Suppressor macrophage treated with lipopolysaccharide for 1 hour (primary cell): Measurements from ENCODE around the gene LSAMP.

Experiments used
- DNase-seq, 3 donors: peaks; one replicate each; pipeline ENCODE4 v3.0.0-alpha.2; 2020 to 2022

The LSAMP gene

GRCh38 chr3:115999001-115999585 is 446.2 kb downstream of the LSAMP start:
- no peak for DNase-seq

DNA sequence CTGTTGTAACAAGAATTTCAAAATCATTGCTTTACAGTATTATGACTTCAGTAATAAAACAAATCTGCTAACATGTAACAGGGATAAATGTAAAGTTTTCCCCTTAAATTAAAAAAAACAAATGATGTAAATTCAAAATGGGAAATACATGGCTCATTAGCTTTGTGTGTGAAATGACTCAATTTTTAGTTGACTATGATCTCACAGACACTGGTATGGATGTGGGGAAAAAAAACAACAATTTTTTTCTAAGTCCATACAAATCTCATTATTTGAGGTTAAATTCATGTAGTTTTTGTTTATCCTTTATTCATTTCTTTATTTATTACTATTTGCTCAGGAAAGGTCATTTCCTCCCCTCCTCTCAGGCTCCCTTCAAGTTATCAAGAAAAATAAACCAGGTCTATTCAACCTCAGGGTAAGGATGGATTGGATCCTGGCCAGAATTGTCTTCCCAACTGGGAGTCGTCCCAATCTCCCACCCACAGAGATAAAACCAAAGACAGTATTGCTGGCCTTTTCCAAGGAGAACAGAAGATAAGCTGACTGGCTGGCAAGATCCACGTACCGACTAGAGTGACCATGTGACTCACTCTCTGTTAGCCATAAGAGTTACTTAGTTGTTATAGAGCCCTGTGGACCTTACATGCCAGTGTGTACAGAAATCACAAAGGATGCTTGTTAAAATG is 448.7 kb downstream of the LSAMP start:
- no peak for DNase-seq

GRCh38 chr3:115990669-115991068 is 454.6 kb downstream of the LSAMP start:
- DNase-seq, result no peak

- no peak for DNase-seq
These were observed 455.4 kb downstream of the LSAMP start for GRCh38 chr3:115989684-115990421.

- peak in 1 of 3 donors; percentile 1 for DNase-seq
These were observed 458.6 kb downstream of the LSAMP start for GRCh38 chr3:115986555-115987207.

DNA sequence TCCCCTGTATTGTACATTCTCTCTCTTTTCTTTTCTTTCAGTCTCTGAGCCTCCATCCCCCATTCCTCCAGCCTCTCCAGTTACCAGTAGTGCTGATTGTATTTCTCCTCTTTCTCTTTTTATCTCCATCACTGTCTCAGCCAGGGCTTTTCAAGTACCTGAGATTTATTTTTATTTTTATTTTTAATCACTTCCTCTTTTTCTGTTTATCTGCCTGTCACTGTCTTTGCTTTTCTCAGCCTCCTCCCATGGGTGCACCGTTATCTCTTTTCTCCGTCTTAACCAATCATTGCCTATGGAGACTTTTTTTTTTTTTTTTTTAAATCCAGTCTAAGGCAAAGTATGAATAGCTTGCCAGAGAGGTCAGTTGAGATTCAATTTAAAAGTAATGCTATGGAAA is 462.7 kb downstream of the LSAMP start:
- DNase-seq, result no peak

GRCh38 chr3:115982108-115982507 is 463.2 kb downstream of the LSAMP start:
- no peak for DNase-seq

- no peak for DNase-seq
These were observed 464.6 kb downstream of the LSAMP start for GRCh38 chr3:115980709-115981108.

- no peak for DNase-seq
These were observed 467.4 kb downstream of the LSAMP start for GRCh38 chr3:115977866-115978265.

DNA sequence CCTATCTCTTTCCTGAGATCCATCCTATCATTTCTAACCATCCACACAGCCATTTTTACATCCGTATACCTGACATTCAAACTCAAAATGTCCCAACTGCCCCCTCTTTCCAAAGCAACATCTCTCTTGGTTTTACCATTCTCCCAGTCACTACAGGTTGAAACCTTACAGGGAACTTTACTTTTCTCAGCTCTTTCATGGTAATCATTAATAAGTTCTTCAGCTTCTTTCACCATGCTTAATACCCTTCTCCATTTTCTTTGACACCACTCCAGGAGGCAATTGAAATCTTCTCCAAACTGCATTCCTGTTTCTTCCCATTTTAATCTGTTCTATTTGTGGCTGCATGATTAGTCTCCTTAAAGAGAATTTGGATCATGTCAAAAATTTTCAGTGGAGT is 469.5 kb downstream of the LSAMP start:
- no peak for DNase-seq

DNA sequence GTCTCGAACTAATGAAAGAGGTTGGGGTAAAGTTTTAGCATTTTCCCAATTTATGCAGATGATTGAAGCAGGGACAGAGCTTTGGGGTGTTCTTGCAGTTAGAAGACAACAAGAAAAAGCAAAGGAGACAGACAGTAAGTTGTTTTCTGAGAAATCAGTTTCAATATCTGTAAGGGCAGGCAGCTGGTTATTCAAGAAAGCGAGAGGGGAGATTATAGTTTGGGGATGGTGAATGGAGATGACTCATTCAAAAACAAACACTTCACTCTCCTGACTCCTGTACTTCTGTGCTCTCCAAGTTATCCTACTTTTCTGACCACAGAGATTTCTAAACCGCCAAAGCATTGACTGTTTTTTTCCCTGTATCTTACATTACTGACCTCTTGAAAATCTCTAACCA is 469.9 kb downstream of the LSAMP start:
- no peak for DNase-seq

DNA sequence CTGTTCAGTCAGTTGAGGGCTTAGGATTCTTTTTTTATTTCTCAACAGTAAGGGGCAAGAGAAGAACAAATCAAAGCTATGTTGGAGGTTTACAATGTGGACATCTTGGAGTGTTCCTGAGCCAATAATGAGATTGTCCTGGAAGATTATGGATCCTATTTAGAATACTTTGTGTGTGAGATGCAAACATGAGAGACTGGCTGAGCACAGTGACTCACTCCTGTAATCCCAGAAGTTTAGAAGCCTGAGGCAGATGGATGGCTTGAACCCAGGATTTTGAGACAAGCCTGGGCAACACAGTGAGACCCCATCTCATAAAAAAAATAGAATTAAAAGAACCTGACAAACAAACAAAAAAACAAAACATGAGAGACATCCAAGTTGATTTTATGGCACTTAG is 470.3 kb downstream of the LSAMP start:
- DNase-seq, result no peak

DNA sequence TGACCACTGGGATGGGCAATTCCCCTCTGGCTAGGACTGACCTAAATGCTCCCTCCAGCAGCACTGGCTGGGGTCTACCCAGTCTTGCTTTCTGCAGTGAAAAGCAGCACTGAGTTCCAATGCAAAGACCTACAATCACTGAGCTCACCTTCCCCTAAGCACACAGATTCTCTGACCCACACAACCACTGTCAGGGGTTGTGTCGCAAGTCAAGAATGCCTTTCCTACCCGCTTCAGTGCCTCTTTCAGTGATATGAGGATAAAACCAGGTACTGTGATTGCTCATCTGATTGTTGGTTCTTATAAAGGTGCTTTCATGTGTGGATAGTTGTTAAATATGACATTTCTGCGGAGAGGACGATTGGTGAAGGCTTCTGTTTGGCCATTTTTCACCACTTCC is 476.4 kb downstream of the LSAMP start:
- DNase-seq, result no peak

GRCh38 chr3:115961380-115961779 is 483.9 kb downstream of the LSAMP start:
- DNase-seq, result no peak

DNA sequence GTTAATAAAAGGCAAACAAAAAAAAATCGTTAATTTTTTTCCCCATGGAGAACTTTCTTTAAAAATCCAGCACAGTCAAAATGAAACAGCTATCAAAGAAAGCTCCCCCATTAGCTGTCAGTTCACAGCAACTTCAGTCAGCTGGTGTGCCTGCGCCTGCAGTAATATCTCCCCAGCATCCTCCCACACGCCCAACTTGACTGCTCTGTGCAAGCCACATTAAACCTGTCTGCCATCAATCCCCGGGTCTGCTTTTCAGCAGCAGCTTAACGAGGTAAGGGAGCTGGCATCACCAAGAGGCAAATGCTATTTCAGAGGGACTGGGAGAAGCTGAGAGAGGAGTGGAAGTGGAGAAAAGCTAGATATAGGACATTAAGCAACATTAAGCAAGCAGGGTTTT is 484.5 kb downstream of the LSAMP start:
- DNase-seq, result no peak

- DNase-seq, result no peak
These were observed 486.8 kb downstream of the LSAMP start for GRCh38 chr3:115958526-115958925.

DNA sequence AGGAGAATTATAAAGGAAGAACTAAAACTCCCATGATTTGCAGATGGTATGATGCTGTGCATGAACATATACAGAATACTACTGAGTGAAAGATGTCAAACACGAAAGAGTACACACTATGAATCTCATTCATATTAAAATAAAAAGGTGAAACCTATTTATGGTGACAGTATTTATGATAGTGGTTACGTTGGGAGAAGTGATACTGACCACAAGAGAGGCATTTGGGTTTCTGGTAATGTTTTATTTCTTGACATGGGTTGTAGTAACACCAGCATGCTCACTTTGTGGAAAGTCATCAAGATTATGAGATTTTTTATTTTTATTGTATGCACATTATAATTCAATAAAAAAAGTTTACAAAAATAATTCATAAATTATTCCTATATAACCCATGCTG is 498.0 kb downstream of the LSAMP start:
- no peak for DNase-seq

DNA sequence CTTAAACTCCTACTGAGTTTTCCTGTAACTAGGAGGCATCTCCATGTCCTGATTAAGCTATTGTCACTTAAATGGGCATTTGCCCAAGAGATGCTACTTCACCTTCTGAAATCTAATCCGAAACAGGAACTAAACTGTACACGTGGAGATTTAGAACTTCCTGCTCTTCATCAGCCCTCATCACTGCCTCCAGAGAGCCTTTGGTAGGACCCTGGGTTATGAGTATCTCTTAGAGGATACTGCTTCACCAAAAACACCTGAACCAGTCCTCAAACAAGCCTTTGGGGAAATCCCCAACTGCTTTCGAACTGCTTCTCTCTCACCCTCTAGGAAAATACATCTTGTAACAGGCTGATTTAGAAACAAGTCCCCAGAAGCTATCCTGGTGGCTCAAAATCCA is 501.7 kb downstream of the LSAMP start:
- DNase-seq, result no peak

- DNase-seq, result no peak
These were observed 508.2 kb downstream of the LSAMP start for GRCh38 chr3:115937054-115937453.

- DNase-seq, result no peak
These were observed 512.5 kb downstream of the LSAMP start for GRCh38 chr3:115932807-115933206.

DNA sequence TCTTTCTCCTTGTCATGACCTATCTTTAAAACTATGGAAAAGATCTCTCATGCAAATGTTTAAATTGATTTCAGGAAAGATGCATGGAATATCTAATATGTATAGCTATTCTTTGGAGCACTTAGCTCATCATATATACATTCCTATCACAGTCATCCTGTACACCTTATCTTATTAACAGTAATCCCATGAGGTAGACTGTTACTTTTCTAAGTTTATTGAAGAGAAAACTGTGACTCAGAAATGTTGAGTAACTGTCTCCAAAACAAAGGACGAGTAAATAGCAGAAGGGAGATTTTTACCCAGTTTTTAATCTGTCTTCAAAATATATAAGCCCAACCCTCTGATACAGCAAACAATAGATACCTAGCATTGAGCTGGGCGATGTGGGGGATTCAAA is 513.7 kb downstream of the LSAMP start:
- DNase-seq, result no peak

- DNase-seq, result peak; percentile 4 to 33 (median 29)
These were observed 514.4 kb downstream of the LSAMP start for GRCh38 chr3:115930922-115931321.

GRCh38 chr3:115930168-115930567 is 515.1 kb downstream of the LSAMP start:
- DNase-seq, result no peak

GRCh38 chr3:115928376-115928775 is 516.9 kb downstream of the LSAMP start:
- no peak for DNase-seq
